HL-60/S4 treated with retinoic acid at 250 ng/mL for 4 days and 3 days (cell line): ENCODE measurements around the gene NKPD1.
"Not testable (repeated sequence)": the region's sequence is repeated elsewhere in the genome, so short reads cannot be mapped to it uniquely, and the experiment has no call there.

Source experiments
- in situ Hi-C: fragments of 300-500 bp; cut with MboI; formaldehyde crosslinking; loops from 2 replicates; pipeline ENCODE4 v1.7.0; 2022; ENCODE audit warnings: low sequenced_read_pairs

NKPD1 gene

DNA sequence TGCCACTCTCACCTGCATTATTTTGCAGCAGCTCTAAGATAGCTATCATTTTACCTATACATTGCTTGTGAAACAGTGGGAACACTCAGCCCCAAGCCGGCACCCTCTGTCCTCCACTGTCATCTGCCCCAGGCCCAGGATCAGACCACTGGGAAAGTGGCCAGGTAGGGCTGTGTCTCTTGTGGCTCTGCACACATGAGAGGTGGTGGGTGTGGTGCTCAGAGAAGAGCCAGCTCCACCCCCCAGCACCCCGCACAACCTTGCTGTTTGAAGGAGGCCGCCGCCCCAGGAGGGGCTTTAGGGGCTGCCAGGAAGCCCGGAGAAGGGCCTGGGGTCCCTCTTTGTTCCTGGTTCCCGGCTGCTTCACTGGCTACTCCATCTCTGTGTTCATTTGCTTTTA lies 41.2 kb downstream of the NKPD1 start:
- in situ Hi-C loops: no loop called here

DNA sequence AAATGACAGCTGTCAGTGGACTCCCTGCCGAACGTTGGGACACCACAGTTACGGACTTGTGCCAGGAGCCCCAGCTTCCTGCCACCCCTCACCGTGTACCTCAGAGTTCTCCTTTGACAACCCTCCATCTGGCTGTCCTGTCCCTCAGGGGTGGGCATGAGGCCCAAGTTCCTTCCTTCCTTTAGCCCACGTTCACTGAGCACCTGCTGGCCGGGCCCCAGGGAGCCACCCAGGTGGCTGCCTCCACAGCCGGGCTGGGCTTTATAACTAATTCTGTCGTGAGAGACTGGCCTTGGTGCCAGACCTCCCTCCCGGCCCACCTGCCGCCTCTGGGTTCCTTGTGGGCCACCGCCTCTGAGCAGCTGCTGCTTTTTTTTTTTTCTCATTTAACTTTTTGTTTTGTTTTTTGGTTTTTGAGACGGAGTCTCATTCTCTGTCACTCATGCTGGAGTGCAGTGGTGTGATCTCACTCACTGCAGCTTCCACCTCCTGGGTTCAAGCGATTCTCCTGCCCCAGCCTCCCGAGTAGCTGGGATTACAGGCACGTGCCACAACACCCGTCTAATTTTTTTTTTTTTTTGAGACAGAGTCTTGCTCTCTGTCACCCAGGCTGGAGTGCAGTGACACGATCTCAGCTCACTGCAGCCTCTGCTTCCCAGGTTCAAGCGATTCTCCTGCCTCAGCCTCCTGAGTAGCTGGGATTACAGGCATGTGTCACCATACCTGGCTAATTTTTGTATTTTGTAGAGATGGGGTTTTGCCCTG lies 42.0 kb downstream of the NKPD1 start:
- in situ Hi-C loops: not testable (repeated sequence)

DNA sequence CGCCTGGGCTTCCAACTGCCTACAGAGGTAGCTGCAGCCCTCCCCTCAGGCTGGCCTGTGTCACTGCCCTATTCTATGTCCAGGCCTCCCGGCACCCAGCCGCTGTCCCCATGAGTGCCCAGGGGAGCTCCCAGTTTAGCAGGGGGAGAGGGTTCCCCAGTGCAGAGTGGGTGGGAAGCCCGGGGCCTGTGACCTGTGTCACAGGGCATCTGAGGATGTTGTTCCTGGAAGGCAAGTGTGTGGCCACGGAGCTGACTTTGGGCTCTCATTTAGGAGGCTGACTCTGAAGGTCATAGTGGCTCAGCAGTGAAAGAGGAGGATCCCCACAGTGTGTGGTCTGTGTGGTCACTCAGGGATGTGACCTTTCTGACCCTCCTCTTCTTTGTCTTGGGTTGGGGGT lies 42.7 kb downstream of the NKPD1 start:
- in situ Hi-C loops: no loop called here

DNA sequence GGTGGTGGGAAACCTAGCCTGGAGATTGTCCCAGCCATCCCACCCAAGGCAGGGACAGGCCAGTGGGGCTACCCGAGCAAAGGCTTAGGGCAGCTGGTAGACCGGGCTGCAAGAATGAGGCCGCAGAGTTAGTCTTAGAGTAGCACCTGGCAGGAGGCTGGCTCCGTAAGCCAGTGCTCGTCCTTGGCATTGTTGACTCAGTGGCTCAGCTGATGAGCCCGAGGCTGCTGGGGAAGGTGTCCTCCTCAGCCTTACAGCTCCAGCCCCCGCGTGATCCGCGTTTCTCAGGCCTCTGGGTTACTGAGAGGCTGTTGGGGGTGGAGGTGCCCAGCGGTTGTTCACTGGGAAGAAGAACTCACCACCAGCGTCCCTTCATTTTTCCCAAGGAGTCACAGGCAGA lies 43.1 kb downstream of the NKPD1 start:
- in situ Hi-C loops: no loop called here

DNA sequence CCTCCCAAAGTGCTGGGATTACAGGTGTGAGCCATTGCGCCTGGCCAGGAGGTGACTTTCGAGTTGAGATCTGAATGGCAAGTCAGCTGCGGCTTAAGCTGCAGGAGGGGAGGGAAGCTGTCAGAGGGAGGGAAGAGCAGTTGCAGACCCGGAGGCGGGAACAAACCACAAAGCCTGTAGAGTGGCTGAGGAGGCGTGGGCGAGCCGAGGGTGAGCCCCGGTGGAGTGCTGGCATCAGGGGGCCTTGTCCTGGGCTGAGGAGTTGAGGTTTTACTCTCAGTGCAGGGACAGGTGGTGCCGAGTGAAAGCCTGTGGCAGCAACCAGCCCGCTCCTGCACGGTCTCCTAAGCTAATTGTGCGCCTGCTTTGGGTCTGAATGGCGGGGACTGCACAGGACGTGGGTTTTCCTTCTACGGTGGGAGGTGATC lies 43.6 kb downstream of the NKPD1 start:
- in situ Hi-C loops: no loop called here

DNA sequence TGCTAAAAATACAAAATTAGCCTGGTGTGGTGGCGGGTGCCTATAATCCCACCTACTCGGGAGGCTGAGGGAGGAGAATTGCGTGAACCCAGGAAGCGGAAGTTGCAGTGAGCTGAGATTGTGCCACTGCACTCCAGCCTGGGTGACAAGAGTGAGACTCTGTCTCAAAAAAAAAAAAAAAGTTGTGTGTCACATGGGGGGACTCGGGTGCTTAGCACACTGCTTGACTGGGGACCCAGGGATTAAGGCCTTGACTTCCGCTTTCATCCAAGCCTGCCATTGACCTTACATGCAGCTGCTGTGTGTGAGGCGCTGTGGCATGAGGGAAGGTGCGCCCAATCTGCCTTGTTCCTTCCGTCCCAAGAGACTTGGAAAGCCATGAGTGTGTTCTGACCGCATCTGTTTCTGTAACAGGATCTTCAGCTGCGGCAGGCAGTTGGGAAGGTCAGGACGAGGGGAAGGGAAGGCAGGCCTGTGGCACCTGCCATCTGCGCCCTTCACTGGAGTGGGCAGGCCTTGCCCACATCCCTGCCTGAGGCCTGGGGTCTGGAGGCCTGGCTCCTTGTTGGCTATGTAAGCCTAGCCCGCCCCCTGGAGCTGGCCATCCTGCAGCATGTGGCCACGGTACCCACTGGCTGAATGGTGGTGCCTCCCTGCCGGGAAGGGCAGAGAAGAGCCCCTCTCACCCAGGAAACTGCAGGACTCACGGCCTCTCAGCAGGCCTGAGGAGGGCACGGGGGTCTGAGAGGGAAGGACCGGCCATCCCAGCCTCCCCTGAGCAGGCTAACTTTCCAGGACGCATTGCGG lies 44.8 kb downstream of the NKPD1 start:
- in situ Hi-C loops: no loop called here

DNA sequence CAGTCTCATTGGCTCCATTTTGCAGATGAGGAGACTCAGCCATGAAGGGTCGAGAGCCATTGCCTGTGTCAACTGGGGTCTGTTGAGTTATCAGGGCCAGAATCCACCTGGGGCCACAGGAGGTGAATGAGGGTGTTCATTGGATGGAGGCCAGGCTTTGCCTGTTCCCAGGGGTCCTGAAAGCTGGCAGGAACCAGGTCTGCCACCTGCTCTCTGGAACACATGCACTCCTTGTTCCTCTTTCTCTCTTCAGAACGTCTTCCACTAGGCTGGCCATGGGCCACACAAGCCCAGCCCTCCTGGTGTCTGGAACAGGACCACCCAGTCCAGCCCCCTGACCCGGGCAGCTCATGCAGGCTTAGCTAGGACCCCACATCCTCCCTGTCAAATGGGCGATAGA lies 46.7 kb downstream of the NKPD1 start:
- in situ Hi-C loops: no loop called here

DNA sequence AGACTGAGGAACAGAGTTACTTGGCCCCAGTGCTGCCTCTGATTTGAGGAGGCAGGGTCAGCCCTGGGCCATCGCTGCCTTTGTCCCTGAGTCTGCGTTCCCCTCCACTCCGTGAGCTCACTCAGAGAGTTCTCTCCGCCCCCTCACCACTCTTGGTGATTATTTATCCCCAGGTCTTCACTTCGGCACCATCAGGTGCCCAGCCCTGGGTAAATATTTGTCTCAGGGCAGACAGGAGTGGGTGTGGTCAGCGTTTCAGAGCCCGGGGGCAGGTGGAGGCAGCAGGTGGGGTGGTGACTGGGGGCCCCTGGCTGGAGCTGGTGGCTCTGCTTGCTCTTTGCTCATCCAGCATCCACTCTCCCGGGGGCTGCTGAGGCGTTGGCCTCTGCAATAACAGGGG lies 47.2 kb downstream of the NKPD1 start:
- in situ Hi-C loops: no loop called here

DNA sequence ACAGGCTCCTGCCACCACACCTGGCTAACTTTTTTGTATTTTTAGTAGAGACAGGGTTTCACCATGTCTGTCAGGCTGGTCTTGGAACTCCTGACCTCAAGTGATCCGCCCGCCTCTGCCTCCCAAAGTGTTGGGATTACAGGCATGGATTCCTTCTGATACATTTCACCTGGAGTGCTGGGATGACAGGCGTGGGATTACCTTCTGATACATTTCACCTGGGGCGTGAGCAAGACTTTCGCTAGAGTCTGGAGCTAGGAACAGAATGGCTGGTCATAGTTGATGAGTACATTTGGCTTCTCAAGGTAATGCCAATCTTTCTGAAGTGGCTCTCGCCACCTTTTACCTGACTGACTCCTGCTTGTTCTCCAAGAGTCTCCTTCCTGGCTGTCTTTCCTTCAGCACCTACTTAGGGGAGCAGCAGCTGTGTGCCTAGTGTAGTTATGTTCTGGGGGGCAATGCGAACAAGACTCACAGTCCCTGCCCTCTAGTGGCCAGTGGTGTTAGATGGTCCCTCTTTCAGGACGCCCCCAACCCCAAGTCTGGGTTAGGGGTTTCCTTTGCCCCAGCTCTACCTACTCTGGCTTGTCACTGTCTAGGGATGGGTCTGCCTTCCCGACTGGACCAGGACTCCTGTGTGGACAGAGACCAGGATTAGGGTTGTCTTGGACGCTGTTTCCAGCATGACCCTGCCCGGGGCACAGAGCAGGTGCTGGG lies 48.5 kb downstream of the NKPD1 start:
- in situ Hi-C loops: no loop called here
